Keratinocyte (primary cell): ENCODE results near the gene WNT3. TPM values are rescaled to one million over a fixed set of nuclear protein-coding genes. Genes with fewer than 3 reads are reported as not detected.

Experiments
- DNase-seq: peaks from one replicate; pipeline ENCODE4 v3.0.0-alpha.2; 2011; ENCODE audit warnings: low read depth, missing footprints, low spot score
- FAIRE-seq: peaks from 2 replicates; lab custom pipeline; 2011; peaks lifted over from hg19 to GRCh38; lab: Jason Lieb, UNC
- H2AFZ ChIP-seq: 2 replicates; pipeline ENCODE4 v1.6.0; 2012; ENCODE audit warnings: low read length, control low read depth, inconsistent platforms; ENCODE audit not compliant: control insufficient read depth
- H3K27ac ChIP-seq: 2 replicates; pipeline ENCODE4 v1.5.1; 2011; ENCODE audit warnings: low read length; ENCODE audit not compliant: control insufficient read depth, insufficient read depth
- H3K27me3 ChIP-seq: 3 replicates; pipeline ENCODE4 v1.6.0; 2011; ENCODE audit warnings: low read length; ENCODE audit not compliant: control insufficient read depth, insufficient read depth; ENCODE audit errors: extremely low read depth
- H3K36me3 ChIP-seq, 2 experiments: 2 replicates in 1 of 2; 3 replicates in 1 of 2; pipeline ENCODE4 v1.5.1; 2011; ENCODE audit warnings: low read length in 2 of 2, mild to moderate bottlenecking in 1 of 2; ENCODE audit not compliant: control insufficient read depth in 2 of 2, insufficient read depth in 2 of 2; ENCODE audit errors: extremely low read depth in 1 of 2
- H3K4me1 ChIP-seq: 3 replicates; pipeline ENCODE4 v1.5.1; 2011; ENCODE audit warnings: low read length; ENCODE audit not compliant: control insufficient read depth, insufficient read depth; ENCODE audit errors: extremely low read depth
- H3K4me2 ChIP-seq: 3 replicates; pipeline ENCODE4 v1.6.0; 2011; ENCODE audit warnings: low read depth, low read length; ENCODE audit not compliant: control insufficient read depth, insufficient read depth; ENCODE audit errors: extremely low read depth
- H3K4me3 ChIP-seq, 3 experiments: fragments of 200-600 bp in 1 of 3; sonication (generic) in 1 of 3; 2 replicates in 2 of 3; 3 replicates in 1 of 3; pipeline ENCODE4 v1.5.1; 2011 to 2016; ENCODE audit warnings: low read length in 3 of 3, mild to moderate bottlenecking in 3 of 3, control low read depth in 2 of 3, inconsistent platforms in 1 of 3, low read depth in 1 of 3, mixed read lengths in 1 of 3, mixed run types in 1 of 3, moderate library complexity in 1 of 3; ENCODE audit not compliant: control insufficient read depth in 2 of 3, insufficient read depth in 2 of 3; ENCODE audit errors: extremely low read depth in 1 of 3
- H3K79me2 ChIP-seq: 2 replicates; pipeline ENCODE4 v1.6.0; 2012; ENCODE audit warnings: low read length; ENCODE audit not compliant: control insufficient read depth, insufficient read depth
- H3K9ac ChIP-seq: 3 replicates; pipeline ENCODE4 v1.6.0; 2011; ENCODE audit warnings: low read length; ENCODE audit not compliant: control insufficient read depth, insufficient read depth; ENCODE audit errors: extremely low read depth
- H3K9me1 ChIP-seq: 3 replicates; pipeline ENCODE4 v1.6.0; 2011; ENCODE audit warnings: low read length; ENCODE audit not compliant: control insufficient read depth, insufficient read depth; ENCODE audit errors: extremely low read depth
- H3K9me3 ChIP-seq: 2 replicates; pipeline ENCODE4 v1.5.1; 2012; ENCODE audit warnings: low read depth, low read length; ENCODE audit not compliant: control insufficient read depth
- H4K20me1 ChIP-seq: 3 replicates; pipeline ENCODE4 v1.6.0; 2011; ENCODE audit warnings: low read length; ENCODE audit not compliant: control insufficient read depth, insufficient read depth; ENCODE audit errors: extremely low read depth
- EZH2 ChIP-seq: IDR thresholded peaks from one replicate; pipeline ENCODE4 v1.6.1; 2012; ENCODE audit warnings: inconsistent platforms, mild to moderate bottlenecking, low read length, moderate library complexity
- dilution Hi-C: fragments of 300-500 bp; cut with MboI; formaldehyde crosslinking; loops from one replicate; pipeline ENCODE4 v1.7.0; 2020; ENCODE audit warnings: low sequenced_read_pairs; ENCODE audit not compliant: extremely low pct_ligation_motif_present
- polyA plus RNA-seq, 5 experiments: library from polyadenylated mRNA; depleted of rRNA in 3 of 5; stranded (reverse) in 3 of 5; stranded (forward) in 1 of 5; unstranded in 1 of 5; fragments of >200 nt; gene quantifications; 1 replicate in 1 of 5; 2 replicates in 3 of 5; 3 replicates in 1 of 5; pipeline versions ENCODE4 v1.2.1 to v1.2.3, GENCODE V29; 2011 to 2012; ENCODE audit warnings: missing spikeins in 2 of 5, low read depth in 1 of 5, low replicate concordance in 1 of 5
- TF ChIP-seq, protein P1 (sequence below), 3 experiments: IDR thresholded peaks in 1 of 3; conservative IDR thresholded peaks in 1 of 3; optimal IDR thresholded peaks in 1 of 3; 2 replicates in 2 of 3; 3 replicates in 1 of 3; pipeline versions ENCODE3 to v1.5.1; 2011; ENCODE audit warnings: low read length in 3 of 3, mild to moderate bottlenecking in 3 of 3, moderate library complexity in 2 of 3, control low read depth in 1 of 3, inconsistent platforms in 1 of 3; ENCODE audit not compliant: insufficient read depth in 2 of 3; ENCODE audit errors: extremely low read depth in 1 of 3

Gene WNT3
- polyA plus RNA-seq, 1 donor (not counting 4 experiments of a cell fraction or from before 2014, with no cell fraction given), result 1.9 TPM

DNA sequence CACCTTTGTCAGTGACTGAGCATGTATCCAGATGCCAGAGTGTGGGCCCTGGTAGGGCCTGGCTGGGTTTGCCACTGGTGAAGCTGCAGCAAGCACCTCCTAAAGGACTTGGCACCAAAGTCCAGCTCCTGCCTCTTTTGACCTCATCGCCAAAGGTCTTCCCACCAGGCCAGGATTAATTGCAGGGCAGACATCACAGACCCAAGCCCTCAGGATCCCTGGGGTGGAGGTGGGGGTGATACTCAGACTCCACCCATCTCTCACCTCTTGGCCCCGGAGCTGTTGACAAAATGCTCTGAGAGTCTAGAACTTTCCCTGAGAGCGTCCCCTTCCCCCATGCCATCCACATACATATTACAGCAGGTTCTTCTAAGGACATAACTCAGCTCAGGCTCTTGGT, 4.6 kb downstream of the WNT3 start:
- no peak overlapping the region for H3K27ac ChIP-seq
- H3K4me3 ChIP-seq, result no peak overlapping the region
- no peak for DNase-seq
- H3K9me3 ChIP-seq, result no peaks in the 10 kb centered on the region
- H3K9ac ChIP-seq, result no peak overlapping the region
- H3K36me3 ChIP-seq, result no peaks in the 10 kb centered on the region
- peaks cover 28% of the 10 kb centered on the region for H3K4me1 ChIP-seq
- dilution Hi-C loops, result no loop called here
- no peaks in the 10 kb centered on the region for H4K20me1 ChIP-seq
- TF ChIP-seq, protein P1, sequence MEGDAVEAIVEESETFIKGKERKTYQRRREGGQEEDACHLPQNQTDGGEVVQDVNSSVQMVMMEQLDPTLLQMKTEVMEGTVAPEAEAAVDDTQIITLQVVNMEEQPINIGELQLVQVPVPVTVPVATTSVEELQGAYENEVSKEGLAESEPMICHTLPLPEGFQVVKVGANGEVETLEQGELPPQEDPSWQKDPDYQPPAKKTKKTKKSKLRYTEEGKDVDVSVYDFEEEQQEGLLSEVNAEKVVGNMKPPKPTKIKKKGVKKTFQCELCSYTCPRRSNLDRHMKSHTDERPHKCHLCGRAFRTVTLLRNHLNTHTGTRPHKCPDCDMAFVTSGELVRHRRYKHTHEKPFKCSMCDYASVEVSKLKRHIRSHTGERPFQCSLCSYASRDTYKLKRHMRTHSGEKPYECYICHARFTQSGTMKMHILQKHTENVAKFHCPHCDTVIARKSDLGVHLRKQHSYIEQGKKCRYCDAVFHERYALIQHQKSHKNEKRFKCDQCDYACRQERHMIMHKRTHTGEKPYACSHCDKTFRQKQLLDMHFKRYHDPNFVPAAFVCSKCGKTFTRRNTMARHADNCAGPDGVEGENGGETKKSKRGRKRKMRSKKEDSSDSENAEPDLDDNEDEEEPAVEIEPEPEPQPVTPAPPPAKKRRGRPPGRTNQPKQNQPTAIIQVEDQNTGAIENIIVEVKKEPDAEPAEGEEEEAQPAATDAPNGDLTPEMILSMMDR (optimal IDR thresholded peaks at IDR 0.05 in 1 of 3, IDR thresholded peaks at IDR 0.05 in 1 of 3, conservative IDR thresholded peaks at IDR 0.05 in 1 of 3; ENCODE audit: extremely low read depth in 1 of 3, insufficient read depth in 2 of 3, low read length in 3 of 3), result no peak
- no peak for TF ChIP-seq EZH2
- no peaks in the 10 kb centered on the region for H3K79me2 ChIP-seq
- H2AFZ ChIP-seq, result no peak overlapping the region
- peaks cover 22% of the 10 kb centered on the region for H3K27me3 ChIP-seq
- H3K4me2 ChIP-seq, result no peak overlapping the region
- no peak for FAIRE-seq
- no peaks in the 10 kb centered on the region for H3K9me1 ChIP-seq

DNA sequence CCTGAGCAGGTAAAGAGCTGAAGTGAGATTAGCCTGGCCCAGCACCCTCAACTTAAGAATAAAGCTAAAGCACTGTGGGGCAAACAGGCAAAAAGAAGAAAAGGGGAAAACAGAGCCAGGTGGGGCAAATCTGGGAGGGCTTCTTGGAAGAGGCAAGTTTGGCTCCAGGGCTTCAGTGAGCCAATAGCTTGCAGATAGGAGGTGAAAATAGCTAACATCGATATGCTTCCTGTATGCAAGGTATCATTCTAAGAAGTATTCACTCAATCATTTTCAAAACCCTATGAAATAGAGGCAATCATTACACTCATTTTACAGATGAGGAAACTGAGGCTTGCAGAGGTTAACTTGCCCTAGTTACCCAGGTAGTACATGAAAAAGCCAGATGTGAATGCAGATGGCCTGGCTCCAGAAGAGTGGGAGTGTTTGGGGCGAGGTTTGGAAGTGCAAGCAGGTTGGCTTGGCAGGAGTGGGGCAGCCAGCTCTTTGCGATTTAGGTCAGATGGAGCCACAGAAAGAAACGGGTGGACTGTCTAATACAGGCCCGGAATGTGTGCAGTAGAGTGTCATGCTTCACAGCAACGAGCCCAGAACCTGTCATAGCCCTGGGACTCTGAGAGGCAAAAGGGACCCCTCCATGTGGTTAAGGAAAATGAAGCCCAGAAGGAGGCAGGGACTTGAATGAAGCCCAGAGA, 5.7 kb downstream of the WNT3 start:
- TF ChIP-seq EZH2, result no peak
- TF ChIP-seq, protein P1 (optimal IDR thresholded peaks at IDR 0.05 in 1 of 3, IDR thresholded peaks at IDR 0.05 in 1 of 3, conservative IDR thresholded peaks at IDR 0.05 in 1 of 3; ENCODE audit: extremely low read depth in 1 of 3, insufficient read depth in 2 of 3, low read length in 3 of 3), result no peak
- Histone ChIP-seq H3K4me1 (peaks cover 26% of the 10 kb centered on the region), H3K27ac (no peak overlapping the region), H3K4me3 (no peak overlapping the region), H3K4me2 (no peak overlapping the region), H3K9me3 (no peaks in the 10 kb centered on the region), H3K9ac (no peak overlapping the region), H3K9me1 (no peaks in the 10 kb centered on the region), H3K79me2 (no peaks in the 10 kb centered on the region), H3K27me3 (peaks cover 13% of the 10 kb centered on the region), H3K36me3 (no peaks in the 10 kb centered on the region), H4K20me1 (no peaks in the 10 kb centered on the region), H2AFZ (no peak overlapping the region)
- dilution Hi-C loops, result no loop called here
- no peak for DNase-seq
- FAIRE-seq, result peak; percentile 29
